ENCODE data around the gene PUS7L. TPM values are rescaled to one million over a fixed set of nuclear protein-coding genes. Genes with fewer than 3 reads are reported as not detected.

The PUS7L gene
- total RNA-seq, 3 donors from 2014 or later = 7.8 to 13.6 (median 9.2) TPM

DNA sequence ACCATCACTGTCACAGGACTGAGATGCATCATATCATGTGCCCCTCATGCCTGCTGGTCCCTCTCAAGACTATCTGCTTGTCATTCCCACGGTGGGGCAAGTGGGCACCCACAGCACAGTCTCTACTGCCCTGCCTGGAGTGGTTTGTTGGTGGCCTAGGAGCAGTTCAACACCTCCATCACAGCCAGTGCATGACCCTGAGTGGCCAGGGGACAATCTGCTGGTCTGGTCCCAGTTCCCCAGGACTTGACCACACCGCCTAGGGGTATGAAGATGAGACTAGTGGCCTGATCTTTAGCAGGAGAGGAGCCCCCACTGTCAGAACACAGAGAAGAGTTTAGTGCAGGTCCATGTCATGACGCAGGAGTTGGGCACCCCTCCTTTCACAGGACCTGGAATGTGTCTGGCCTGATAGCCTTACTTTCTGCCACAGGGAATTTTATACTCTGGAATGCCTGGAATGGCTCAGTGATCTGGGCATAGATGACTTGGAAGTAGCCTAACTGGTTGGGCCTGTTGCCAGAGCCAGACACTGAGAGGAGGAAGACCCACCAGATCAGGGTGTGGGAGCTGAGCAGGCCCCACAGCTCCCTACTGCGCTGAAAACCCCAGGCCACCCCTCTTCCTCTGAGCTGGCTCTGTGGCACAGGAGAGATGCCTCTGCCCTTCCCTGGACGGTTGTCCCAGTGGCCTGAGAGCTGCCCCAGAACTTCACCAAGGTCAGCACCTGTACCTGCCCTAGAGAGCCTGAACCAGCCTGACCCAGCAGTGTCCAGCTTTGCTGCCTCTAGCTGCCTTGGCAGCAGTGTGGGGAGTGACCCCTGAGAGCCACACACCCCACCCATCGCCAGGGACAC lies 83.3 kb downstream of the PUS7L start:
- Histone ChIP-seq H3K27ac (no peak overlapping the region), H3K9me3 (peaks cover 0 to 5% of the 10 kb centered on the region in 2 donors), H3K36me3 (no peaks in the 10 kb centered on the region), H3K27me3 (no peaks in the 10 kb centered on the region), H3K4me1 (no peaks in the 10 kb centered on the region), H3K4me3 (no peak overlapping the region)
- no peak for DNase-seq (ENCODE audit: low spot score in 2 of 2)
- TF ChIP-seq POLR2A (IDR thresholded peaks at IDR 0.05) (no peak), POLR2AphosphoS5 (IDR thresholded peaks at IDR 0.05) (no peak)
- TF ChIP-seq, protein P1, sequence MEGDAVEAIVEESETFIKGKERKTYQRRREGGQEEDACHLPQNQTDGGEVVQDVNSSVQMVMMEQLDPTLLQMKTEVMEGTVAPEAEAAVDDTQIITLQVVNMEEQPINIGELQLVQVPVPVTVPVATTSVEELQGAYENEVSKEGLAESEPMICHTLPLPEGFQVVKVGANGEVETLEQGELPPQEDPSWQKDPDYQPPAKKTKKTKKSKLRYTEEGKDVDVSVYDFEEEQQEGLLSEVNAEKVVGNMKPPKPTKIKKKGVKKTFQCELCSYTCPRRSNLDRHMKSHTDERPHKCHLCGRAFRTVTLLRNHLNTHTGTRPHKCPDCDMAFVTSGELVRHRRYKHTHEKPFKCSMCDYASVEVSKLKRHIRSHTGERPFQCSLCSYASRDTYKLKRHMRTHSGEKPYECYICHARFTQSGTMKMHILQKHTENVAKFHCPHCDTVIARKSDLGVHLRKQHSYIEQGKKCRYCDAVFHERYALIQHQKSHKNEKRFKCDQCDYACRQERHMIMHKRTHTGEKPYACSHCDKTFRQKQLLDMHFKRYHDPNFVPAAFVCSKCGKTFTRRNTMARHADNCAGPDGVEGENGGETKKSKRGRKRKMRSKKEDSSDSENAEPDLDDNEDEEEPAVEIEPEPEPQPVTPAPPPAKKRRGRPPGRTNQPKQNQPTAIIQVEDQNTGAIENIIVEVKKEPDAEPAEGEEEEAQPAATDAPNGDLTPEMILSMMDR (IDR thresholded peaks at IDR 0.05) = no peak
- intact Hi-C loops (cut with DNase I; ENCODE audit: low total_unique reads) = loop anchor here (2.0 kb wide), 1 partner anchor 52 kb away; no protein-coding TSS in a partner anchor

DNA sequence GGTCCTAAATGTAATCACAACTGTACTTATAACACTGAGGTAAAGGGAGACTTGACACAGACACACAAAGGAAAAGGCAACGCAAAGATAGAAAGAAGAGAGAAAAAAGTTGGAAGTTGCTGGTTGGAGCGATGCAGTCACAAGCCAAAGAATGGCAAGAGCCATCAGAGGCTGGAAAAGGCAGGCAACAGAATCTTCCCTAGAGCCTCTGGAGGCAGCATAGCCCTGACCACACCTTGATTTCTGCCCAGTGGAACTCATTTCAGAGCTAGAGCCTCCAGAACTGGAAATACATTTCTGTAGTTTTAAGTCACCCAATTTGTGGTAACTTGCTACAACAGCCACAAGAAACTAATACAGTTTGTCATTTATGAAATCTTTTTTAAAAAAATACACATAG lies 89.2 kb downstream of the PUS7L start:
- DNase-seq (ENCODE audit: low spot score in 2 of 2) = no peak
- TF ChIP-seq, protein P1 (IDR thresholded peaks at IDR 0.05) = no peak
- no peak for TF ChIP-seq POLR2AphosphoS5 (IDR thresholded peaks at IDR 0.05)
- TF ChIP-seq POLR2A (IDR thresholded peaks at IDR 0.05) = no peak
- Histone ChIP-seq H3K27me3 (no peaks in the 10 kb centered on the region), H3K4me1 (no peaks in the 10 kb centered on the region), H3K4me3 (no peak overlapping the region), H3K36me3 (no peaks in the 10 kb centered on the region), H3K27ac (no peak overlapping the region), H3K9me3 (no peaks in the 10 kb centered on the region)
- intact Hi-C loops (cut with DNase I; ENCODE audit: low total_unique reads) = no loop called here

Other genes starting within 250 kb of the PUS7L start
- gene ADAMTS20, start 206.6 kb downstream of the PUS7L start, total RNA-seq = not detected
- 10 to 100 TPM; 37.4 to 46.4 (median 38.7) TPM for gene IRAK4, start 161 bp upstream of the PUS7L start, total RNA-seq
- gene TWF1, start 47.5 kb upstream of the PUS7L start, total RNA-seq = 100 to 1,000 TPM in 1 of 3 donors, 10 to 100 TPM in 2; 73.6 to 102 (median 92.1) TPM
- 10 to 100 TPM in 1 of 3 donors, 1 to 10 TPM in 2; 6.1 to 17.1 (median 7.2) TPM for gene TMEM117, start 77.3 kb upstream of the PUS7L start, total RNA-seq